ENCODE results near the gene DLGAP3.

DNA sequence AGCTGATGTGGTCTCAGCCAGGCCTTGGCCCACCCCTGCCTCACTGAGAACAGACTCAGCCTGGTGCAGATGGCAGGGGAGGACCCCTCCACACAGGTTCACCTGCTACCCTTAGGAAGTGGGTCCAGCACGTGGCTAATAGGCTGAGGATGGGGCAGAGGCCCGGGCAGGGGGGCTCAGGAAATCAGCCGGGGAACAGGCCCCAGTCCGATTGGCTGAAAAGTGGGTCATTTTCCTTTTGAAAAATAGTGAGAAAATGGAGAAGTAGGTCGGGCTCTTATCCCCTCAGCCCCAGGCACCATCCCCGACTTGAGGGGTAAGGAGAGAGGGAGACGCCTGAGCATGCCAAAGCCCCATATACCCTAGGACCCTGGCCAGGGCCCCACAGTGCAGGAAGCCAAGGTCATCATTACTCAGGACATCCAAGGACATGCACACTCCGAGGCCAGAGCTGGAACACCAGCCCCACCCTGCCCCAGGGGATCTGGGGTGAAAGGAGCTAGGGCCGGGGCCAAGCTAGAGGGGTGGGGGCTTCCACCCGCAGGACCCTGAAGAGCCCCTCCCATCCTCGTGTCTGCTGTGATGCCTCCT lies 11.0 kb downstream of the DLGAP3 start:
- TF ChIP-seq TAF1 (IDR thresholded peaks at IDR 0.05; ENCODE audit: low read depth, low read length), result no peak
- no peak for TF ChIP-seq POLR2A (IDR thresholded peaks at IDR 0.05; ENCODE audit: low read depth, low read length)
- TF ChIP-seq POLR2AphosphoS5 (IDR thresholded peaks at IDR 0.05; ENCODE audit: low read depth, low read length), result no peak
- no peak for TF ChIP-seq POU2F2 (IDR thresholded peaks at IDR 0.05; ENCODE audit: low read depth, low read length)
- no peak for TF ChIP-seq SPI1 (IDR thresholded peaks at IDR 0.05; ENCODE audit: low read depth, low read length)
